ENCODE results near the gene ZFR.

DNA sequence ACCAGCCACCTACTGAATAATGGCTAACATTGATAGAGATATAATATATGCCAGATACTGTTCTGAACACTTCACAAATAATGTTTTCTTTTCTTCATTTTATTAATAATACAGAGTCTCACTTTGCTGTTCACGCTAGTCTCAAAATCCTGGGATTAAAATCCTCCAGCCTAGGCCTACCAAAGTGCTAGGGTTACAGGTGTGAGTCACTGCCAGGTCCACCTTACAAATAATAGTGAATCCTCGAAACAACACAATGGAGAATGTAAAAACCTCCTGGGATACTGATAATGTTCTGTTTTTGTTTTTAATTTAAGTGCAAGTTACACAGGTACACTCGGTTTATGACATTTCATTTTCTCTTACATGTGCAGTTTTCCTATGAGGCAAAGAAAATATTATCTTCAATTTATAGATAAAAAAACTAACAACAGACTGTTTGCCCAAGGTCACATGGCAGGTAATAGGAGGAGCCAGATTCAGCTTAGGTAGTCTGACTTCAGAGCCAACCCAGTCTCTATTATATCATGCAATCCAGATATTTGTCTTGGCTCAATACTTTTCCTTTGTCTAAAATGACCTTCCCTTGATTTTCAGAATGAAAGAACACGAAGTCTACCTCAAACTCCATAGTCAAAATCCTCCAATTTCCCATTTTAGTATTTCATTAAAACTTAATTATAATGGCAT, 7.8 kb downstream of the ZFR start:
- TF ChIP-seq, protein P1, sequence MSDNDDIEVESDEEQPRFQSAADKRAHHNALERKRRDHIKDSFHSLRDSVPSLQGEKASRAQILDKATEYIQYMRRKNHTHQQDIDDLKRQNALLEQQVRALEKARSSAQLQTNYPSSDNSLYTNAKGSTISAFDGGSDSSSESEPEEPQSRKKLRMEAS (IDR thresholded peaks at IDR 0.05; ENCODE audit: low read depth), result no peak
- TF ChIP-seq, protein P2, sequence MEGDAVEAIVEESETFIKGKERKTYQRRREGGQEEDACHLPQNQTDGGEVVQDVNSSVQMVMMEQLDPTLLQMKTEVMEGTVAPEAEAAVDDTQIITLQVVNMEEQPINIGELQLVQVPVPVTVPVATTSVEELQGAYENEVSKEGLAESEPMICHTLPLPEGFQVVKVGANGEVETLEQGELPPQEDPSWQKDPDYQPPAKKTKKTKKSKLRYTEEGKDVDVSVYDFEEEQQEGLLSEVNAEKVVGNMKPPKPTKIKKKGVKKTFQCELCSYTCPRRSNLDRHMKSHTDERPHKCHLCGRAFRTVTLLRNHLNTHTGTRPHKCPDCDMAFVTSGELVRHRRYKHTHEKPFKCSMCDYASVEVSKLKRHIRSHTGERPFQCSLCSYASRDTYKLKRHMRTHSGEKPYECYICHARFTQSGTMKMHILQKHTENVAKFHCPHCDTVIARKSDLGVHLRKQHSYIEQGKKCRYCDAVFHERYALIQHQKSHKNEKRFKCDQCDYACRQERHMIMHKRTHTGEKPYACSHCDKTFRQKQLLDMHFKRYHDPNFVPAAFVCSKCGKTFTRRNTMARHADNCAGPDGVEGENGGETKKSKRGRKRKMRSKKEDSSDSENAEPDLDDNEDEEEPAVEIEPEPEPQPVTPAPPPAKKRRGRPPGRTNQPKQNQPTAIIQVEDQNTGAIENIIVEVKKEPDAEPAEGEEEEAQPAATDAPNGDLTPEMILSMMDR (IDR thresholded peaks at IDR 0.05), result no peak
- TF ChIP-seq SMC3 (IDR thresholded peaks at IDR 0.05; ENCODE audit: low read depth, low read length) (no peak), SIN3A (IDR thresholded peaks at IDR 0.05; ENCODE audit: borderline replicate concordance, low read depth, low read length) (no peak), RCOR1 (IDR thresholded peaks at IDR 0.05; ENCODE audit: low read length) (no peak)
- TF ChIP-seq, protein P3, sequence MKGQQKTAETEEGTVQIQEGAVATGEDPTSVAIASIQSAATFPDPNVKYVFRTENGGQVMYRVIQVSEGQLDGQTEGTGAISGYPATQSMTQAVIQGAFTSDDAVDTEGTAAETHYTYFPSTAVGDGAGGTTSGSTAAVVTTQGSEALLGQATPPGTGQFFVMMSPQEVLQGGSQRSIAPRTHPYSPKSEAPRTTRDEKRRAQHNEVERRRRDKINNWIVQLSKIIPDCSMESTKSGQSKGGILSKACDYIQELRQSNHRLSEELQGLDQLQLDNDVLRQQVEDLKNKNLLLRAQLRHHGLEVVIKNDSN (IDR thresholded peaks at IDR 0.05; ENCODE audit: borderline replicate concordance, low read depth), result no peak
